NCI-H510A (cell line): ENCODE results near the gene DUSP1.
"Not testable (repeated sequence)": the region's sequence is repeated elsewhere in the genome, so short reads cannot be mapped to it uniquely, and the experiment has no call there.

Source experiments
- DNase-seq: peaks from one replicate; lab custom pipeline; 2025; lab: John Stamatoyannopoulos, UW

DUSP1 gene, protein sequence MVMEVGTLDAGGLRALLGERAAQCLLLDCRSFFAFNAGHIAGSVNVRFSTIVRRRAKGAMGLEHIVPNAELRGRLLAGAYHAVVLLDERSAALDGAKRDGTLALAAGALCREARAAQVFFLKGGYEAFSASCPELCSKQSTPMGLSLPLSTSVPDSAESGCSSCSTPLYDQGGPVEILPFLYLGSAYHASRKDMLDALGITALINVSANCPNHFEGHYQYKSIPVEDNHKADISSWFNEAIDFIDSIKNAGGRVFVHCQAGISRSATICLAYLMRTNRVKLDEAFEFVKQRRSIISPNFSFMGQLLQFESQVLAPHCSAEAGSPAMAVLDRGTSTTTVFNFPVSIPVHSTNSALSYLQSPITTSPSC

GRCh38 chr5:172770675-172771438, at the start of gene DUSP1:
Gene DUSP1 (minus strand): TSS chr5:172771195. CDS start chr5:172770952, 243 bp downstream.
- DNase-seq, result peak; percentile 86

DNA sequence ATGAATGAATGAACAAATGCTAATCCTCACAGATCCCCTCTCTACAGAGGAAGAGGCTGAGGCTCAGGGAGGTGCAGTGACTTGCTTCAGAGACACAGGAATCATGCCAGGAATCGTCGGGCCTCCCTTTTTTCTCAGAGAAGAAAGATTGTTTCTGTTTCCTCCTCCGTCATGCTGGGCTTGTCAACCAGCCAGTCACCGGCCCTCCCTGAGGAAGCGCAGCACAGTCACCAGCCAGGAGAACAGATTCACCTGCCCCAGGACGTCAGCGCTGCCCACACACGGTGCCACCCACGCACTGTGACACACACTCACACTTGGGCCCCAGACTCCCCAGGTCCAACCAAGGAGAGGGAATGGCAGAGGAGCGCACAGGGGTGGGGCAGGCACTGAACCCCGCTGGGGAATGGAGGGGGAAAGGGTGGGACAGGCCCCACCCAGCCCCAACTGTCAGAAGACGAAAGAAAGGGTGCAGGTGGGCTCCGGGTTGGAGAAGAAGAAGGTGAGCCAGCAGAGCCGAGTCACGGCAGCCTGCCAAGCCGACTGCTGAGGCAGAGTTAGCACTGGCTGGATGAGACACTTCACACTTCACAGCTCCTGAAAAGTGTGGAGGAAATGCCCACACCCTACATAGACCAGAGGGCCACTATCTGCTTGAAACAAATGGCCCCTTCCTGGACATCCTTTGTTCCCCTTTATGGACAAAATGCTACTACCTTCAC, 49.2 kb upstream of the DUSP1 start:
- no peak for DNase-seq

- DNase-seq, result no peak
Measured at GRCh38 chr5:172819569-172819968, 48.6 kb upstream of the DUSP1 start.

DNA sequence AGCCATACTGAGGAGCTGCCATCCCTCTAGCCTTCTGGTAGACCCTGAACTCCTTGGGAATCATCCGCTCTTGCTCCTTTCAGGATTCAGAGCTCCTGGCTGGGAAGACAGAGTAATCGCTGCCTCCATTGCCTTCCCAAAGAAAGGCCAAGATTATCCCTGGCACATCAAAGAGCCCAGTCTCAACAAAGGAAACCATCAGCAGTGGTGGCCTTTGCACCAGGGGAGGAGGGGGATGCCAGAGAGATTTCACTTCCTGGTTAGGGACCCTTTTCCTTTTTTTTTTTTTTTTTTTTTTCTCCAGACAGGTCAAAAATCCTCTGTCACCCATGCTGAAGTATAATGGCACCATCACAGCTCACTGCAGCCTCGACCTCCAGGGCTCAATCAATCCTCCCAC, 47.1 kb upstream of the DUSP1 start:
- DNase-seq, result no peak

GRCh38 chr5:172817664-172818063, 46.7 kb upstream of the DUSP1 start:
- no peak for DNase-seq

- DNase-seq, result no peak
Measured at GRCh38 chr5:172816925-172817562, 46.0 kb upstream of the DUSP1 start.

- DNase-seq, result no peak
Measured at GRCh38 chr5:172815631-172816030, 44.6 kb upstream of the DUSP1 start.

DNA sequence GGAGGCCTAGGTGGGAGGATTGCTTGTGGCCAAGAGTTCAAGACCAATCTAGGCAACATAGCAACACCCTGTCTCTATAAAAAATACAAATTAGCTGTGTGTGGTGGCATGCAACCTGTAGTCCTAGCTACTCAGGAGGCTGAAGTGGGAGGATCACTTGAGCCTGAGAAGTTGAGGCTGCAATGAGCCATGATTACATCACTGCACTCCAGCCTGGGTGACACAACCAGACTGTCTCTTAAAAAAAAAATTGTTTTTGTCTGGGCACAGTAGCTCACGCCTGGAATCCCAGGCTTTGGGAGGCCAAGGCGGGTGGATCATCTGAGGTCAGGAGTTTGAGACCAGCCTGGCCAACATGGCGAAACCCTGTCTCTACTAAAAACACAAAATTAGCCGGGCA, 40.0 kb upstream of the DUSP1 start:
- DNase-seq, result not testable (repeated sequence)

GRCh38 chr5:172809774-172810173, 38.8 kb upstream of the DUSP1 start:
- no peak for DNase-seq

- DNase-seq, result no peak
Measured at GRCh38 chr5:172807766-172808311, 36.8 kb upstream of the DUSP1 start.

- no peak for DNase-seq
Measured at GRCh38 chr5:172806897-172807672, 36.1 kb upstream of the DUSP1 start.

DNA sequence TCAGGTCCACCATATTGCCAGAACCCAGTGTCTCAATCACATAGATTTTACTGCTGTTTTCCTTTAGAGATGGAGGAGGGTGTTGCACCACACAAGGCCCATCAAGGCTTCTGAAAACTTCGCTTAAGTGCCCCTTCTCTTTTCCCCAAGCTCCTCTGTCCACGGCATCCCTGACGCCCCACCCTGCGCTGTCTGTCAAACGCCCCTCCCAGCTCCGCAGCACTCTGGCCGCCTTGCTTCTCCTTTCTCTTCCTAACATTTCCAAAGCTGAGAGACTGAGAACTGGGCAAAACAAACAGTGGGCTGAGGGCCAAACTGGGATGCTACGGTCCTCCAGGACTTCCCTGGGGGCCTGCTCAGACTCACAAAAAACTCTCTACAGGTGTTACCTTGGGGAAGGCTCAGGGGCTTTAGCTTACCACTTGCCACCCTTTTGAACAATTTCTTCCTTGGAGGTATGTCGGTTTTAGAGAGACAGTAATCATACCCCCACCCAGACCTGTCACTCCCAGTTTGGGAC, 34.8 kb upstream of the DUSP1 start:
- DNase-seq, result no peak

- no peak for DNase-seq
Measured at GRCh38 chr5:172805018-172805683, 34.2 kb upstream of the DUSP1 start.

GRCh38 chr5:172802567-172803176, 31.7 kb upstream of the DUSP1 start:
- no peak for DNase-seq

- no peak for DNase-seq
Measured at GRCh38 chr5:172802112-172802511, 31.1 kb upstream of the DUSP1 start.

- no peak for DNase-seq
Measured at GRCh38 chr5:172801179-172801671, 30.2 kb upstream of the DUSP1 start.

DNA sequence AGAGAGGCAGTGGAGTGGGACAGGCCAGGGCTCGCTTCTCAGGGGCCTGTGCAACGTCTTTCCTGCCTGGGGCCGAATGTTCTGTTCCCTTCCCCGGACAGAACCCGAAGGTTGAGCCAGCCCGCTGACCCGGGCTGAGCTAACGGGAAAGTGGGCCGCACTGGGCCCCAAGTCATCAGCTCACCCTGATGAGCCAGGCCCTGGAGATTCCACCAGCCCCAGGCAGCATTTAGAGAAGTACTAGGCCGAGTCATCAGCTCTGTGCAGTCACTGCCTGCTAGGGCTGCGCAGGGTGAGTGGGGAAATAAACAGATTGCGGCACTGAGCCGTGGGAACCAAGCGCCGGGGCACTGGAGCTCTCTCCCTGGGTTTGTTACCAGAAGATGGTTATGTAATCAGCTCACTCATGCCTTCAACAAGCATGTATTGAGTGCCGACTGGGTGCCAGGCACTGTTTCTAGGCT, 29.1 kb upstream of the DUSP1 start:
- no peak for DNase-seq

GRCh38 chr5:172799416-172799815, 28.4 kb upstream of the DUSP1 start:
- DNase-seq, result no peak

- DNase-seq, result no peak
Measured at GRCh38 chr5:172798422-172799215, 27.6 kb upstream of the DUSP1 start.
